Measurements from ENCODE around the gene ATG14.
"Not testable (repeated sequence)": the region's sequence is repeated elsewhere in the genome, so short reads cannot be mapped to it uniquely, and the experiment has no call there.

Gene ATG14

DNA sequence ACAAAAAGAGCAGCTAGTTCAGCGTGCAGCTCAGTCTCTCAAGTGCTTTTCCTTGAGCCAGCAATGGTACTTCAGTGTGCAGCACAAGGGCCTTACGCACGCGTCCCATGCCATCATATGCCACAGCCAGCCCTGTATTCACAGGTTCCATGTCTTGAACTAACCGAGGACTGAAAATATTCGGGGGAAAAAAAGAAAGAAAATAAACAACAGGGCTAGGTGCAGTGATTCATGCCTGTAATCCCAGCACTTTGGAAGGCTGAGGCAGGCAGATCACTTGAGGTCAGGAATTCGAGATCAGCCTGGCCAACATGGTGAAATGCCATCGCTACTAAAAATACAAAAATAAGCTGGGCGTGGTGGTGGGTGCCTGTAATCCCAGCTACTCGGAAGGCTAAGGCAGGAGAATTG lies 28.6 kb downstream of the ATG14 start:
- not testable (repeated sequence) for H3K27ac ChIP-seq (ENCODE audit: insufficient read depth in 1 of 2, low read depth in 1 of 2, low read length in 2 of 2, poor library complexity in 1 of 2, severe bottlenecking in 2 of 2)

DNA sequence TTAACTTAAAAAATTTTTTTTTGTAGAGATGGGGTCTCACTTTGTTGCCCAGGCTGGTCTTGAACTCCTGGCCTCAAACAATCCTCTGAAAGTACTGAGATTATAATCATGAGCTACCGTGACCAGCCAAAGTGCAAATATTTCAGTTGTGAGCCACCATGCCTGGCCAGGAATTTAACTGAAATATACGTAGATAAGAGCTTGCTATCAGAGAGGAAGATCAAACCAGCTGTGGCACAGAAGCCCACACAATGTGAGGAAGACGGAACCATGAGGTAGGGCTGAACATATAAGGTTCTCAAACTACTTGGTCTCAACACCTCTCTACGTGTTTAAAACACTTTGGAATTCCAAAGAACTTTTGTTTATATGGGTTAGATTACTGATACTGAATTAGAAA lies 29.1 kb downstream of the ATG14 start:
- Histone ChIP-seq H3K9me3 (ENCODE audit: control extremely low read depth in 1 of 5, control insufficient read depth in 4 of 5, insufficient read depth in 2 of 5, low read depth in 1 of 5, low read length in 4 of 5) (no peaks in the 10 kb centered on the region), H3K36me3 (ENCODE audit: control insufficient read depth in 4 of 4, insufficient read depth in 4 of 4, low read length in 3 of 4) (peaks cover 2 to 78% (median 39%) of the 10 kb centered on the region in 4 experiments), H3K27me3 (replicated peaks in 2 of 5; ENCODE audit: control insufficient read depth in 4 of 5, insufficient read depth in 5 of 5, low read length in 4 of 5) (no peaks in the 10 kb centered on the region), H3K4me3 (ENCODE audit: control insufficient read depth in 1 of 7, extremely low read depth in 1 of 7, insufficient read depth in 4 of 7, low read depth in 2 of 7, low read length in 6 of 7) (no peak overlapping the region), H3K27ac (ENCODE audit: insufficient read depth in 1 of 2, low read depth in 1 of 2, low read length in 2 of 2, poor library complexity in 1 of 2, severe bottlenecking in 2 of 2) (no peak overlapping the region), H3K4me1 (ENCODE audit: control extremely low read depth in 1 of 4, control insufficient read depth in 4 of 4, insufficient read depth in 4 of 4, low read length in 3 of 4) (peaks cover 0 to 2% (median 0%) of the 10 kb centered on the region in 4 experiments)
- CTCF ChIA-PET: interaction anchor here (1.1 to 1.7 kb wide), 4 partner anchors 9 to 28 kb away, joined by 3 to 6 read pairs (median 3); no protein-coding TSS in a partner anchor
- no peak for DNase-seq
- WGBS (ENCODE audit: insufficient coverage): 100% methylated on average over 2 of the region's 4 CpGs
- POLR2A ChIA-PET: interaction anchor here (0.6 kb wide), 1 partner anchor 62 kb away, joined by 3 read pairs; no protein-coding TSS in a partner anchor

More for the DNA sequence above, 28.6 kb downstream of the ATG14 start:
- 99% methylated on average over 10 of the region's 10 CpGs for WGBS (ENCODE audit: insufficient coverage)
- POLR2A ChIA-PET; H3K4me3 ChIP-seq (ENCODE audit: control insufficient read depth in 1 of 7, extremely low read depth in 1 of 7, insufficient read depth in 4 of 7, low read depth in 2 of 7, low read length in 6 of 7); DNase-seq; H3K4me1 ChIP-seq (ENCODE audit: control extremely low read depth in 1 of 4, control insufficient read depth in 4 of 4, insufficient read depth in 4 of 4, low read length in 3 of 4); H3K27me3 ChIP-seq (replicated peaks in 2 of 5; ENCODE audit: control insufficient read depth in 4 of 5, insufficient read depth in 5 of 5, low read length in 4 of 5); H3K9me3 ChIP-seq (ENCODE audit: control extremely low read depth in 1 of 5, control insufficient read depth in 4 of 5, insufficient read depth in 2 of 5, low read depth in 1 of 5, low read length in 4 of 5): not testable (repeated sequence)
- H3K36me3 ChIP-seq (ENCODE audit: control insufficient read depth in 4 of 4, insufficient read depth in 4 of 4, low read length in 3 of 4): peaks cover 2 to 74% (median 37%) of the 10 kb centered on the region in 4 experiments
- CTCF ChIA-PET: interaction anchor here (1.1 to 1.2 kb wide), 2 partner anchors 10 to 12 kb away, joined by 3 read pairs; no protein-coding TSS in a partner anchor

DNA sequence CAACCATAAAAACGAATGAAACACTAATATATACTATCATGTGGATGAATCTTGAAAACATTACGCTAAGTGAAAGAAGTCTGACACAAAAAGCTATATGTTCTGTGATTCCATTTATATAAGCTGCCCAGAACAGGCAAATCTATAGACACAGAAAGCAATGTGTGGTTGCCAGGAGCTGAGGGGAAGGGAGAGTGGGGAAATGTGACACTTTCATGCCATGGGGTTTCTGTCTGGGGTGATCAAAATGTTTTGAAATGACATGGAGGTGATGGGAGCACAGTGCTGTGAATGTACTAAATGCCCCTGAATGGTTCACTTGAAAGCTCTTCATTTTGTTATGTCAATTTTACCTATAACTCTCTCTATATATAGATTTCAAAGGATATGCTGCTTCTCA lies 30.1 kb downstream of the ATG14 start:
- Histone ChIP-seq H3K4me3 (ENCODE audit: control insufficient read depth in 1 of 7, extremely low read depth in 1 of 7, insufficient read depth in 4 of 7, low read depth in 2 of 7, low read length in 6 of 7) (no peak overlapping the region), H3K9me3 (ENCODE audit: control extremely low read depth in 1 of 5, control insufficient read depth in 4 of 5, insufficient read depth in 2 of 5, low read depth in 1 of 5, low read length in 4 of 5) (no peaks in the 10 kb centered on the region), H3K36me3 (ENCODE audit: control insufficient read depth in 4 of 4, insufficient read depth in 4 of 4, low read length in 3 of 4) (peaks cover 5 to 82% (median 39%) of the 10 kb centered on the region in 4 experiments), H3K27me3 (replicated peaks in 2 of 5; ENCODE audit: control insufficient read depth in 4 of 5, insufficient read depth in 5 of 5, low read length in 4 of 5) (no peaks in the 10 kb centered on the region), H3K27ac (ENCODE audit: insufficient read depth in 1 of 2, low read depth in 1 of 2, low read length in 2 of 2, poor library complexity in 1 of 2, severe bottlenecking in 2 of 2) (no peak overlapping the region), H3K4me1 (ENCODE audit: control extremely low read depth in 1 of 4, control insufficient read depth in 4 of 4, insufficient read depth in 4 of 4, low read length in 3 of 4) (peaks cover 0 to 2% (median 0%) of the 10 kb centered on the region in 4 experiments)
- no CpG with 5 or more reads among the region's 2 CpGs for WGBS (ENCODE audit: insufficient coverage)
- no peak for DNase-seq
- POLR2A ChIA-PET: no interaction called here
- CTCF ChIA-PET: interaction anchor here (1.2 to 1.7 kb wide), 3 partner anchors 10 to 27 kb away, joined by 3 to 6 read pairs (median 3); no protein-coding TSS in a partner anchor

DNA sequence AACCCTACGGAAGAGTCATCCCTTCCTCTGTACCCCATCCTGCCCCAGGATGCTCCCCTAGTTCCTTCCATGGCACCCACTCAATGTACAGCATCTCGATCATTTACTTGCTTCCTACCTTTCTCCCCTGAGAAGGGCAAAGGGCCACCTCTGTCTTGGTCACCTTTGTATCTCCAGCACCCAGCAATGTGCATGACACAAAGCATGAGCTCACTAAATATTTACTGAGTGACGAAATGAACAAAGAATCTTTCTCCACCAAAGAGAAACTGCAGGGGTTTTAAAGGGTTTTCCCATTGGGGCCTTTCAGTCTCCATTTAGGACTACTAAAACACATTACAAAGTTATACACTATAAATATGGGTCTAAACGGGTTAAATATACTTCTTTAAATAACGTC lies 30.6 kb downstream of the ATG14 start:
- H3K27ac ChIP-seq (ENCODE audit: insufficient read depth in 1 of 2, low read depth in 1 of 2, low read length in 2 of 2, poor library complexity in 1 of 2, severe bottlenecking in 2 of 2): no peak overlapping the region
- no peaks in the 10 kb centered on the region for H3K9me3 ChIP-seq (ENCODE audit: control extremely low read depth in 1 of 5, control insufficient read depth in 4 of 5, insufficient read depth in 2 of 5, low read depth in 1 of 5, low read length in 4 of 5)
- no peaks in the 10 kb centered on the region for H3K27me3 ChIP-seq (replicated peaks in 2 of 5; ENCODE audit: control insufficient read depth in 4 of 5, insufficient read depth in 5 of 5, low read length in 4 of 5)
- ChIA-PET POLR2A (no interaction called here), CTCF (interaction anchor here (1.1 to 1.7 kb wide), 2 partner anchors 14 to 26 kb away, joined by 3 to 6 read pairs; no protein-coding TSS in a partner anchor)
- DNase-seq: no peak
- whole genome bisulfite sequencing (ENCODE audit: insufficient coverage): 100% methylated on average over 2 of the region's 5 CpGs
- H3K36me3 ChIP-seq (ENCODE audit: control insufficient read depth in 4 of 4, insufficient read depth in 4 of 4, low read length in 3 of 4): peaks cover 8 to 82% (median 40%) of the 10 kb centered on the region in 4 experiments
- peaks cover 0 to 2% (median 0%) of the 10 kb centered on the region in 4 experiments for H3K4me1 ChIP-seq (ENCODE audit: control extremely low read depth in 1 of 4, control insufficient read depth in 4 of 4, insufficient read depth in 4 of 4, low read length in 3 of 4)
- H3K4me3 ChIP-seq (ENCODE audit: control insufficient read depth in 1 of 7, extremely low read depth in 1 of 7, insufficient read depth in 4 of 7, low read depth in 2 of 7, low read length in 6 of 7): no peak overlapping the region

DNA sequence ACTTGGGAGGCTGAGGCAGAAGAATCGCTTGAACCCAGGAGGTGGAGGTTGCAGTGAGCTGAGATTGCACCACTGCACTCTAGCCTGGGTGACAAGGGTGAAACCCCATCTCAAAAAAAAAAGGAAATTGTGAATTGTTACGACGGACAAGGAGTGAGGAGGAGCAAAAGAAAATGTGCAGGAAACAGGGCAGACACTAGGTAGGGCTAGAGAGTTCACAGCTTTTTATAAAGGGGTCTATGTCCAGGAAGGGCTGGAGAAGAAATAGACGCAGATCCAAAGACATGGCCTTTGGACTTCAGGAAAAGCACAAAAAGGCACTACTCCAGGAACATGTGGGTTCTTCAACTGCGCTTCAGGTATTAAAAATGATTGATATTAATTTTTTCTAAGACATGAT lies 34.4 kb downstream of the ATG14 start:
- no peaks in the 10 kb centered on the region for H3K4me1 ChIP-seq (ENCODE audit: control extremely low read depth in 1 of 4, control insufficient read depth in 4 of 4, insufficient read depth in 4 of 4, low read length in 3 of 4)
- no peaks in the 10 kb centered on the region for H3K9me3 ChIP-seq (ENCODE audit: control extremely low read depth in 1 of 5, control insufficient read depth in 4 of 5, insufficient read depth in 2 of 5, low read depth in 1 of 5, low read length in 4 of 5)
- H3K4me3 ChIP-seq (ENCODE audit: control insufficient read depth in 1 of 7, extremely low read depth in 1 of 7, insufficient read depth in 4 of 7, low read depth in 2 of 7, low read length in 6 of 7): no peak overlapping the region
- H3K27me3 ChIP-seq (replicated peaks in 2 of 5; ENCODE audit: control insufficient read depth in 4 of 5, insufficient read depth in 5 of 5, low read length in 4 of 5): no peaks in the 10 kb centered on the region
- no peak overlapping the region for H3K27ac ChIP-seq (ENCODE audit: insufficient read depth in 1 of 2, low read depth in 1 of 2, low read length in 2 of 2, poor library complexity in 1 of 2, severe bottlenecking in 2 of 2)
- DNase-seq: no peak
- WGBS (ENCODE audit: insufficient coverage): 90% methylated on average over 3 of the region's 5 CpGs
- H3K36me3 ChIP-seq (ENCODE audit: control insufficient read depth in 4 of 4, insufficient read depth in 4 of 4, low read length in 3 of 4): peaks cover 11 to 75% (median 33%) of the 10 kb centered on the region in 4 experiments
- ChIA-PET CTCF (interaction anchor here (0.5 to 1.1 kb wide), 3 partner anchors 11 to 58 kb away, joined by 3 to 4 read pairs (median 3); no protein-coding TSS in a partner anchor), POLR2A (interaction anchor here (0.6 kb wide), 1 partner anchor 956 kb away, joined by 3 read pairs; no protein-coding TSS in a partner anchor)

DNA sequence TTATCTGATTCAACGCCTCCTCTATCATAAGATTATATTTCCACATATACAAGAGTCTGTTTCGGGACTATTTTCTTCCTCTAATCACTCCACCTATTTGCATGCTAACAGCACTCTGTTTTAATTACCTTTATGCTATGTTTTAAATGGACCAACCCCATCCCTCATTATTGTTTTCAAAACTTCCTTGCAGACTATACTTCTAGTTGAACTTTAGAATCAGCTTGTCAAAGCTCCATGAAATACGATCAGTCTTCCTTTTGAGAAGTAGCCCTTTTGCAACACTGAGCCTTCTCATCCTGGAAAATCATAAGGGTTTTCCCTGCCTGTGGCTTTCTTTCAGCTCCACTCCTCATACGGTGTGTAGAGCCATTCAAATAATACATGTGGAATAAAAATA lies 36.9 kb downstream of the ATG14 start:
- no peaks in the 10 kb centered on the region for H3K9me3 ChIP-seq (ENCODE audit: control extremely low read depth in 1 of 5, control insufficient read depth in 4 of 5, insufficient read depth in 2 of 5, low read depth in 1 of 5, low read length in 4 of 5)
- H3K4me1 ChIP-seq (ENCODE audit: control extremely low read depth in 1 of 4, control insufficient read depth in 4 of 4, insufficient read depth in 4 of 4, low read length in 3 of 4): no peaks in the 10 kb centered on the region
- ChIA-PET CTCF (interaction anchor here (0.7 to 2.5 kb wide), 6 partner anchors 13 to 162 kb away, joined by 3 to 6 read pairs (median 3); no protein-coding TSS in a partner anchor), POLR2A (interaction anchor here (1.3 kb wide), 1 partner anchor 25 kb away, joined by 3 read pairs; no protein-coding TSS in a partner anchor)
- H3K27me3 ChIP-seq (replicated peaks in 2 of 5; ENCODE audit: control insufficient read depth in 4 of 5, insufficient read depth in 5 of 5, low read length in 4 of 5): no peaks in the 10 kb centered on the region
- no peak overlapping the region for H3K4me3 ChIP-seq (ENCODE audit: control insufficient read depth in 1 of 7, extremely low read depth in 1 of 7, insufficient read depth in 4 of 7, low read depth in 2 of 7, low read length in 6 of 7)
- H3K36me3 ChIP-seq (ENCODE audit: control insufficient read depth in 4 of 4, insufficient read depth in 4 of 4, low read length in 3 of 4): peaks cover 9 to 58% (median 25%) of the 10 kb centered on the region in 4 experiments
- 97% methylated on average over 3 of the region's 4 CpGs for WGBS (ENCODE audit: insufficient coverage)
- DNase-seq: no peak
- no peak overlapping the region for H3K27ac ChIP-seq (ENCODE audit: insufficient read depth in 1 of 2, low read depth in 1 of 2, low read length in 2 of 2, poor library complexity in 1 of 2, severe bottlenecking in 2 of 2)

All from common myeloid progenitor, CD34-positive (primary cell).